Uterus (tissue), 4 donors: ENCODE results near the gene CHTOP. TPM values are rescaled to one million over a fixed set of nuclear protein-coding genes. Genes with fewer than 3 reads are reported as not detected.

Source experiments
- DNase-seq, 2 donors: peaks; one replicate each; pipeline ENCODE4 v3.0.0-alpha.2; 2019 to 2020
- H3K27ac ChIP-seq, 2 donors: fragments of 200-600 bp; sonication (generic); 1 replicate in 1 of 2; 2 replicates in 1 of 2; pipeline ENCODE4 v1.5.1; 2016 to 2018
- H3K27me3 ChIP-seq, 2 donors: fragments of 200-600 bp; sonication (generic); one replicate each; pipeline ENCODE4 v1.5.1; 2018 to 2019; ENCODE audit warnings: control low read depth in 1 of 2
- H3K36me3 ChIP-seq, 2 donors: fragments of 200-600 bp; sonication (generic); one replicate each; pipeline ENCODE4 v1.5.1; 2019; ENCODE audit warnings: control low read depth in 1 of 2
- H3K4me1 ChIP-seq, 2 donors: fragments of 200-600 bp; sonication (generic); one replicate each; pipeline ENCODE4 v1.5.1; 2018 to 2019; ENCODE audit warnings: control low read depth in 1 of 2
- H3K4me3 ChIP-seq, 2 donors: fragments of 200-600 bp; sonication (generic); 1 replicate in 1 of 2; 2 replicates in 1 of 2; pipeline ENCODE4 v1.5.1; 2018 to 2019; ENCODE audit warnings: mild to moderate bottlenecking in 1 of 2
- H3K9me3 ChIP-seq, 2 donors: fragments of 200-600 bp; sonication (generic); one replicate each; pipeline ENCODE4 v1.5.1; 2019; ENCODE audit warnings: control low read depth in 1 of 2
- CTCF ChIP-seq, 4 experiments: fragments of 200-600 bp in 2 of 4; fragments of 450-650 bp in 2 of 4; sonication (generic) in 2 of 4; IDR thresholded peaks; one replicate each; pipeline ENCODE4 v1.5.1; 2016 to 2019; ENCODE audit warnings: antibody characterized with exemption in 4 of 4, mild to moderate bottlenecking in 2 of 4, moderate library complexity in 1 of 4
- POLR2A ChIP-seq, 2 donors: fragments of 450-650 bp; IDR thresholded peaks; one replicate each; pipeline ENCODE4 v1.6.1; 2016; ENCODE audit warnings: antibody characterized with exemption in 2 of 2, mild to moderate bottlenecking in 1 of 2, moderate library complexity in 1 of 2
- intact Hi-C: fragments of 100-400 bp; cut with DNase I; formaldehyde crosslinking; loops from one replicate; pipeline ENCODE4 v1.15.1; 2023; ENCODE audit warnings: low total_unique reads
- total RNA-seq, 4 donors: library from RNA; depleted of rRNA in 3 of 4; stranded (reverse); fragments of >200 nt in 3 of 4; gene quantifications; one replicate each; pipeline versions ENCODE4 v1.1.0 to v1.2.4, GENCODE V29; 2014 to 2023
- donor health status: DM: yes; HTN: yes; CAD: no.

The CHTOP gene
- total RNA-seq, 4 donors from 2014 or later, result 43.8 to 91.0 (median 70.8) TPM

GRCh38 chr1:153646672-153647345 is 12.9 kb downstream of the CHTOP start:
- Histone ChIP-seq H3K27me3 (no peaks in the 10 kb centered on the region), H3K4me1 (no peaks in the 10 kb centered on the region), H3K4me3 (no peak overlapping the region), H3K9me3 (no peaks in the 10 kb centered on the region), H3K36me3 (no peaks in the 10 kb centered on the region), H3K27ac (no peak overlapping the region)
- intact Hi-C loops, result no loop called here
- DNase-seq, result no peak
- TF ChIP-seq CTCF (IDR thresholded peaks at IDR 0.05) (no peak), POLR2A (IDR thresholded peaks at IDR 0.05) (no peak)

GRCh38 chr1:153647346-153647714 is 13.5 kb downstream of the CHTOP start:
- Histone ChIP-seq H3K4me3 (no peak overlapping the region), H3K9me3 (no peaks in the 10 kb centered on the region), H3K4me1 (no peaks in the 10 kb centered on the region), H3K27me3 (no peaks in the 10 kb centered on the region), H3K27ac (no peak overlapping the region), H3K36me3 (no peaks in the 10 kb centered on the region)
- no peak for TF ChIP-seq CTCF (IDR thresholded peaks at IDR 0.05)
- TF ChIP-seq POLR2A (IDR thresholded peaks at IDR 0.05), result no peak
- no peak for DNase-seq
- intact Hi-C loops, result no loop called here

- DNase-seq, result no peak
- TF ChIP-seq POLR2A (IDR thresholded peaks at IDR 0.05), result no peak
- no peak for TF ChIP-seq CTCF (IDR thresholded peaks at IDR 0.05)
- Histone ChIP-seq H3K27ac (no peak overlapping the region), H3K4me3 (no peak overlapping the region), H3K36me3 (no peaks in the 10 kb centered on the region), H3K9me3 (no peaks in the 10 kb centered on the region), H3K27me3 (no peaks in the 10 kb centered on the region), H3K4me1 (no peaks in the 10 kb centered on the region)
- intact Hi-C loops, result no loop called here
Measured at GRCh38 chr1:153648000-153648643, 14.3 kb downstream of the CHTOP start.

DNA sequence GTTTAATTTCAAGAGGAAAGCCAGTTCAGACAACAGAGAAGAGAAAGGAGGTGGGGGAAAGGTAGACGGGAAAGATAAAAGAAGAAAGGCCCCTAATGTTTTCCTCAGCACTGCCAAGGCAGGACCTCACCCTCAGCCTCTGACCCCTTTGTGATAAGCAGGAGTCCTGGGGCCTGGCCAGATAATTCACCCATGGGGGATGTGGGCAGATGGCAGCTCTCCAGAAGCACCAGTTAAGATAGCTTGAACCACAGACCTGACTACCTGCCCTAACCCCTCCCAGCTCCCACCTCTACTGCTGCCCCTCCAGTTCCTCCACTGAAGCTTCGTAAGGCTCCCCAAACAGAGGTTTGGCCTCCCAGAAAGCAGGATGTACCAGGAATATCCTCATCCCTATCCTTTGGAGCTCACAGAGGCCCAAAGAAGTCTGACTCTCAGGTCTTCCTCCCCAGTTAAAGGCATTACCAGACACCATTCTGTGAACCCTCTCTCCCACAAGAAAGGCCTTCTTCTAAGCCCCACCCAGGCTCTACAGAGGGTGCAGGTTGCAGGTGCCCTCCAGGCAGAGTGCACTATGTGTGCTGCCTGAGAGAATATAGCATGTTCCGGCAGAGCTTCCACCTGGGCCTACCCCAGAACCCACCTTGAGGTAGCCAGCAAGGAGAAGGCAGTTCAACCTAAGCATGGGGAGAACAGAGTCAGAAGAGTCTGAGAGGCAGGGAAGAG is 15.4 kb downstream of the CHTOP start:
- H3K4me1 ChIP-seq, result no peaks in the 10 kb centered on the region
- no peaks in the 10 kb centered on the region for H3K27me3 ChIP-seq
- H3K4me3 ChIP-seq, result no peak overlapping the region
- H3K9me3 ChIP-seq, result no peaks in the 10 kb centered on the region
- peak overlapping the region in 1 of 2 donors; percentile 17 for H3K27ac ChIP-seq
- intact Hi-C loops, result no loop called here
- no peaks in the 10 kb centered on the region for H3K36me3 ChIP-seq
- TF ChIP-seq POLR2A (IDR thresholded peaks at IDR 0.05), result no peak
- no peak for TF ChIP-seq CTCF (IDR thresholded peaks at IDR 0.05)
- no peak for DNase-seq

DNA sequence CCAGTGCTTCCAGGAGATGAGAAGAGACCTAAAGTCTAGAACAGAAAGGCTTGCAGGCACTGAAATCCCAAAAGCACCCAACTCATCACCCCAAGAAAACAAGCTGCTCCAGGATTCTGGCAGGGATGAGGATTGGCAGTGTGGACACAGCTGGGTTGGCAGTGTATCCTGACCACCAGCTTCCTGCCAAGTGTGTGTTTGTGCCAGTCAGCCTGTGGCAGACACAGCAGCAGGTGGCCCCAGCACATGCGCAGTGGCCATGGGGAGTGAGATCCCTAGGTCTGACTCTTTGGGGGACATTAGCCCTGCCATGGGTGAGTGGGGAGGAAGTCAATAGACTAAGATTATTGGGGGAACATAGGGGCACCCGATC is 16.0 kb downstream of the CHTOP start:
- H3K9me3 ChIP-seq, result no peaks in the 10 kb centered on the region
- no peak for TF ChIP-seq POLR2A (IDR thresholded peaks at IDR 0.05)
- TF ChIP-seq CTCF (IDR thresholded peaks at IDR 0.05), result no peak
- H3K27ac ChIP-seq, result peak overlapping the region in 1 of 2 donors; percentile 17
- H3K4me3 ChIP-seq, result no peak overlapping the region
- H3K27me3 ChIP-seq, result no peaks in the 10 kb centered on the region
- intact Hi-C loops, result no loop called here
- no peaks in the 10 kb centered on the region for H3K36me3 ChIP-seq
- no peak for DNase-seq
- H3K4me1 ChIP-seq, result no peaks in the 10 kb centered on the region
